ENCODE measurements around the gene SPEN. TPM values are rescaled to one million over a fixed set of nuclear protein-coding genes. Genes with fewer than 3 reads are reported as not detected.

The SPEN gene
- total RNA-seq, 1 experiment from 2014 or later, result 58.3 TPM

DNA sequence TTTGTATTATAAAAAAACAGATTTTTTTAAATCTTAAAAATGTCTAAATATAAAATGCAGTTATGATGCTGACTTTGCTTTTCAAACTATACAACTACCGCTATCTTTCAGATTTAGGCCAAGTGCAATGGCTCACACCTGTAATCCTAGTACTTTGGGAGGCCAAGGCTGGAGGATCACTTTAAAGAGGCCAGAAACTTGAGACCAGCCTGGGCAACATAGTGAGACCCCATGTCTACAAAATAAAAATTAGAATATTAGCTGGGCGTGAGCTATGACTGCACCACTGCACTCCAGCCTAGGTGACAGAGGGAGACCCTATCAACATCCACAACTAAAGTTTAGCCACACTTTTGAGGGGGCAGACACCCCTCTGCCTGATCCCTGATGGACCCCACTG is 108.0 kb downstream of the SPEN start:
- ChIA-PET POLR2A (no interaction called here), CTCF (no interaction called here)
- no peak for ATAC-seq
- DNase-seq (ENCODE audit: low read depth, low spot score), result no peak
- TF ChIP-seq, protein P1, sequence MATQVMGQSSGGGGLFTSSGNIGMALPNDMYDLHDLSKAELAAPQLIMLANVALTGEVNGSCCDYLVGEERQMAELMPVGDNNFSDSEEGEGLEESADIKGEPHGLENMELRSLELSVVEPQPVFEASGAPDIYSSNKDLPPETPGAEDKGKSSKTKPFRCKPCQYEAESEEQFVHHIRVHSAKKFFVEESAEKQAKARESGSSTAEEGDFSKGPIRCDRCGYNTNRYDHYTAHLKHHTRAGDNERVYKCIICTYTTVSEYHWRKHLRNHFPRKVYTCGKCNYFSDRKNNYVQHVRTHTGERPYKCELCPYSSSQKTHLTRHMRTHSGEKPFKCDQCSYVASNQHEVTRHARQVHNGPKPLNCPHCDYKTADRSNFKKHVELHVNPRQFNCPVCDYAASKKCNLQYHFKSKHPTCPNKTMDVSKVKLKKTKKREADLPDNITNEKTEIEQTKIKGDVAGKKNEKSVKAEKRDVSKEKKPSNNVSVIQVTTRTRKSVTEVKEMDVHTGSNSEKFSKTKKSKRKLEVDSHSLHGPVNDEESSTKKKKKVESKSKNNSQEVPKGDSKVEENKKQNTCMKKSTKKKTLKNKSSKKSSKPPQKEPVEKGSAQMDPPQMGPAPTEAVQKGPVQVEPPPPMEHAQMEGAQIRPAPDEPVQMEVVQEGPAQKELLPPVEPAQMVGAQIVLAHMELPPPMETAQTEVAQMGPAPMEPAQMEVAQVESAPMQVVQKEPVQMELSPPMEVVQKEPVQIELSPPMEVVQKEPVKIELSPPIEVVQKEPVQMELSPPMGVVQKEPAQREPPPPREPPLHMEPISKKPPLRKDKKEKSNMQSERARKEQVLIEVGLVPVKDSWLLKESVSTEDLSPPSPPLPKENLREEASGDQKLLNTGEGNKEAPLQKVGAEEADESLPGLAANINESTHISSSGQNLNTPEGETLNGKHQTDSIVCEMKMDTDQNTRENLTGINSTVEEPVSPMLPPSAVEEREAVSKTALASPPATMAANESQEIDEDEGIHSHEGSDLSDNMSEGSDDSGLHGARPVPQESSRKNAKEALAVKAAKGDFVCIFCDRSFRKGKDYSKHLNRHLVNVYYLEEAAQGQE (IDR thresholded peaks at IDR 0.05; ENCODE audit: insufficient read depth in 1 of 2, low read depth in 2 of 2, low read length in 1 of 2), result no peak
- TF ChIP-seq TCF7L2 (IDR thresholded peaks at IDR 0.05; ENCODE audit: low read depth, low read length), result no peak
- TF ChIP-seq, protein P2, sequence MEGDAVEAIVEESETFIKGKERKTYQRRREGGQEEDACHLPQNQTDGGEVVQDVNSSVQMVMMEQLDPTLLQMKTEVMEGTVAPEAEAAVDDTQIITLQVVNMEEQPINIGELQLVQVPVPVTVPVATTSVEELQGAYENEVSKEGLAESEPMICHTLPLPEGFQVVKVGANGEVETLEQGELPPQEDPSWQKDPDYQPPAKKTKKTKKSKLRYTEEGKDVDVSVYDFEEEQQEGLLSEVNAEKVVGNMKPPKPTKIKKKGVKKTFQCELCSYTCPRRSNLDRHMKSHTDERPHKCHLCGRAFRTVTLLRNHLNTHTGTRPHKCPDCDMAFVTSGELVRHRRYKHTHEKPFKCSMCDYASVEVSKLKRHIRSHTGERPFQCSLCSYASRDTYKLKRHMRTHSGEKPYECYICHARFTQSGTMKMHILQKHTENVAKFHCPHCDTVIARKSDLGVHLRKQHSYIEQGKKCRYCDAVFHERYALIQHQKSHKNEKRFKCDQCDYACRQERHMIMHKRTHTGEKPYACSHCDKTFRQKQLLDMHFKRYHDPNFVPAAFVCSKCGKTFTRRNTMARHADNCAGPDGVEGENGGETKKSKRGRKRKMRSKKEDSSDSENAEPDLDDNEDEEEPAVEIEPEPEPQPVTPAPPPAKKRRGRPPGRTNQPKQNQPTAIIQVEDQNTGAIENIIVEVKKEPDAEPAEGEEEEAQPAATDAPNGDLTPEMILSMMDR (IDR thresholded peaks at IDR 0.05), result no peak
- no peak for TF ChIP-seq POLR2AphosphoS5 (IDR thresholded peaks at IDR 0.05; ENCODE audit: low read depth, low read length)
- TF ChIP-seq SIN3A (IDR thresholded peaks at IDR 0.05; ENCODE audit: borderline replicate concordance, insufficient read depth, low read depth, low read length), result no peak
- no peak overlapping the region for H3K27ac ChIP-seq (ENCODE audit: low read length)
- H3K4me1 ChIP-seq (ENCODE audit: control insufficient read depth, insufficient read depth, low read length), result peaks cover 32% of the 10 kb centered on the region
- no peaks in the 10 kb centered on the region for H3K36me3 ChIP-seq (ENCODE audit: control insufficient read depth, insufficient read depth, low read length)
- no peaks in the 10 kb centered on the region for H3K9me3 ChIP-seq (ENCODE audit: control insufficient read depth, insufficient read depth, low read depth, low read length)
- intact Hi-C loops (cut with micrococcal nuclease; ENCODE audit: unreplicated experiment) (no loop called here), in situ Hi-C loops (cut with HindIII; ENCODE audit: low pct_unique_long_range_greater_than_20kb, low sequenced_read_pairs) (no loop called here)
- BruUV-seq (replicated peaks), result no TSS peak
- H3K4me3 ChIP-seq (ENCODE audit: low read depth in 2 of 2, low read length in 2 of 2), result no peak overlapping the region
- H3K27me3 ChIP-seq (ENCODE audit: control insufficient read depth, insufficient read depth, low read length), result no peaks in the 10 kb centered on the region

DNA sequence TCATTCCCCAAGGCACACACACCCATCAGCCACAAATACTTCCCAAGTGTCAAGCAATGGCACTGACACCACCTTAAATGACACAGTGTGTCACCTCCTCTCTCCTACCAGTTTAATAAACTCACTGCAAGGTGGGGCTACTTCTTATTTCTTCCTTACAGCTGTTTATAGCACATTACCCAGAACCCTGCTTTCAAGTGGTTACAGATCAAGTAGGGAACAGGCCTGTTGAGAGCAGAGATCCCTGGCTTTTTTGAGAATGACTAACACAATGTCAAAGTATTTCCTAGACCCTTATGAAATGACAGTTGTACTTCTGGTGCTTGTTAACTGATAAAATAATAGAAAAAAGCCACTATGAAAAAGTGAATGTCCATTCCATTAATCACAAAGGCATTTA is 108.6 kb downstream of the SPEN start:
- no peak for ATAC-seq

More for the DNA sequence above, 108.6 kb downstream of the SPEN start:
- Histone ChIP-seq H3K27ac (ENCODE audit: low read length) (no peak overlapping the region), H3K4me3 (ENCODE audit: low read depth in 2 of 2, low read length in 2 of 2) (no peak overlapping the region), H3K9me3 (ENCODE audit: control insufficient read depth, insufficient read depth, low read depth, low read length) (no peaks in the 10 kb centered on the region), H3K27me3 (ENCODE audit: control insufficient read depth, insufficient read depth, low read length) (no peaks in the 10 kb centered on the region), H3K36me3 (ENCODE audit: control insufficient read depth, insufficient read depth, low read length) (no peaks in the 10 kb centered on the region), H3K4me1 (ENCODE audit: control insufficient read depth, insufficient read depth, low read length) (peaks cover 27% of the 10 kb centered on the region)
- no peak for DNase-seq (ENCODE audit: low read depth, low spot score)
- ChIA-PET CTCF (interaction anchor here (0.5 kb wide), 1 partner anchor 142 kb away, joined by 4 read pairs; no protein-coding TSS in a partner anchor), POLR2A (no interaction called here)
- in situ Hi-C loops (cut with HindIII; ENCODE audit: low pct_unique_long_range_greater_than_20kb, low sequenced_read_pairs) (no loop called here), intact Hi-C loops (cut with micrococcal nuclease; ENCODE audit: unreplicated experiment) (no loop called here)
- no TSS peak for BruUV-seq (replicated peaks)
- TF ChIP-seq, protein P2 (IDR thresholded peaks at IDR 0.05), result no peak
- TF ChIP-seq, protein P1 (IDR thresholded peaks at IDR 0.05; ENCODE audit: insufficient read depth in 1 of 2, low read depth in 2 of 2, low read length in 1 of 2), result no peak
- TF ChIP-seq TCF7L2 (IDR thresholded peaks at IDR 0.05; ENCODE audit: low read depth, low read length), result no peak

Data from Panc1 (cell line).